H1 (cell line): ENCODE measurements around the gene CYTIP. TPM values are rescaled to one million over a fixed set of nuclear protein-coding genes. Genes with fewer than 3 reads are reported as not detected.

Source experiments
- CTCF ChIA-PET: fragments of 300-600 bp; sonication (Branson Sonifier 250); formaldehyde crosslinking; loops from one replicate; lab custom pipeline; 2021; ENCODE audit not compliant: partially characterized antibody; lab: Charles Lee
- POLR2A ChIA-PET: fragments of 300-600 bp; sonication (Branson Sonifier 250); formaldehyde crosslinking; loops from one replicate; lab custom pipeline; 2021; ENCODE audit warnings: inconsistent platforms; ENCODE audit not compliant: partially characterized antibody; lab: Charles Lee
- DNase-seq, 2 experiments: peaks; one replicate each; pipeline versions ENCODE4 v3.0.0 to v3.0.0-alpha.2; 2010 to 2022; ENCODE audit warnings: low spot score in 2 of 2, low read depth in 1 of 2, mixed read lengths in 1 of 2
- FAIRE-seq: peaks from 2 replicates; lab custom pipeline; 2011; peaks lifted over from hg19 to GRCh38; lab: Jason Lieb, UNC
- H2AFZ ChIP-seq: 2 replicates; pipeline ENCODE4 v1.8.1; 2012; ENCODE audit warnings: low read length, inconsistent platforms
- H2AK5ac ChIP-seq: 2 replicates; pipeline ENCODE4 v1.6.1; 2013; ENCODE audit warnings: low read depth, low read length
- H2BK120ac ChIP-seq: replicated peaks from 2 replicates; pipeline ENCODE3; 2013; ENCODE audit warnings: low read depth, low read length, inconsistent platforms
- H2BK12ac ChIP-seq: 2 replicates; pipeline ENCODE4 v1.6.1; 2013; ENCODE audit warnings: low read depth, low read length
- H2BK15ac ChIP-seq: 2 replicates; pipeline ENCODE4 v1.6.1; 2013; ENCODE audit warnings: low read length
- H2BK20ac ChIP-seq: 2 replicates; pipeline ENCODE4 v1.6.1; 2013; ENCODE audit warnings: low read length
- H2BK5ac ChIP-seq: 2 replicates; pipeline ENCODE4 v1.6.1; 2013; ENCODE audit warnings: low read depth, low read length
- H3K14ac ChIP-seq: 2 replicates; pipeline ENCODE4 v1.6.1; 2013; ENCODE audit warnings: inconsistent platforms; ENCODE audit not compliant: insufficient read length
- H3K18ac ChIP-seq: 2 replicates; pipeline ENCODE4 v1.6.1; 2013; ENCODE audit warnings: low read length; ENCODE audit errors: extremely low read depth
- H3K23ac ChIP-seq: 2 replicates; pipeline ENCODE4 v1.6.1; 2013; ENCODE audit warnings: inconsistent platforms; ENCODE audit not compliant: insufficient read length
- H3K23me2 ChIP-seq: 2 replicates; pipeline ENCODE4 v1.6.1; 2013; ENCODE audit warnings: low read depth, low read length
- H3K27ac ChIP-seq: 2 replicates; pipeline ENCODE4 v1.6.1; 2011; ENCODE audit warnings: low read depth, low read length, inconsistent platforms
- H3K27me3 ChIP-seq, 4 experiments: replicated peaks in 1 of 4; 1 replicate in 1 of 4; 2 replicates in 3 of 4; pipeline versions ENCODE4 v1.6.1 to v1.8.1; 2011 to 2013; ENCODE audit warnings: low read length in 3 of 4, mild to moderate bottlenecking in 3 of 4, inconsistent platforms in 2 of 4, mixed read lengths in 2 of 4, moderate library complexity in 1 of 4; ENCODE audit not compliant: control insufficient read depth in 3 of 4, insufficient read depth in 3 of 4; ENCODE audit errors: extremely low read depth in 1 of 4
- H3K36me3 ChIP-seq, 4 experiments: 2 replicates each; pipeline versions ENCODE4 v1.6.1 to v1.8.1; 2011 to 2013; ENCODE audit warnings: mild to moderate bottlenecking in 4 of 4, low read length in 3 of 4, moderate library complexity in 2 of 4, control low read depth in 1 of 4, inconsistent platforms in 1 of 4; ENCODE audit not compliant: insufficient read depth in 4 of 4, control insufficient read depth in 2 of 4
- H3K4ac ChIP-seq: replicated peaks from 2 replicates; pipeline ENCODE3; 2013; ENCODE audit warnings: low read length, low read depth, mixed read lengths, inconsistent platforms; ENCODE audit not compliant: insufficient read length
- H3K4me1 ChIP-seq, 4 experiments: replicated peaks in 1 of 4; 1 replicate in 1 of 4; 2 replicates in 3 of 4; pipeline versions ENCODE4 v1.6.1 to v1.8.1; 2011 to 2013; ENCODE audit warnings: low read length in 3 of 4, inconsistent platforms in 2 of 4, mixed read lengths in 1 of 4; ENCODE audit not compliant: insufficient read depth in 4 of 4, control insufficient read depth in 3 of 4
- H3K4me2 ChIP-seq, 2 experiments: 2 replicates each; pipeline versions ENCODE4 v1.6.1 to v1.8.1; 2011 to 2013; ENCODE audit warnings: low read depth in 2 of 2, low read length in 2 of 2, control low read depth in 1 of 2, inconsistent platforms in 1 of 2, mild to moderate bottlenecking in 1 of 2; ENCODE audit not compliant: insufficient read depth in 1 of 2
- H3K4me3 ChIP-seq, 4 experiments: fragments of 200-600, 300-600 bp in 1 of 4; sonication (generic), shearing (Covaris generic), sonication (Bioruptor Twin) in 1 of 4; 2 replicates each; pipeline versions ENCODE4 v1.5.1 to v1.8.1; 2011 to 2016; ENCODE audit warnings: low read length in 4 of 4, low read depth in 3 of 4, control low read depth in 2 of 4, inconsistent platforms in 2 of 4, mild to moderate bottlenecking in 2 of 4, mixed read lengths in 1 of 4, moderate library complexity in 1 of 4; ENCODE audit not compliant: insufficient read depth in 2 of 4; ENCODE audit errors: extremely low read depth in 1 of 4
- H3K56ac ChIP-seq: replicated peaks from 2 replicates; pipeline ENCODE3; 2013; ENCODE audit warnings: low read depth, mild to moderate bottlenecking, mixed read lengths, low read length, inconsistent platforms; ENCODE audit not compliant: insufficient read length
- H3K79me1 ChIP-seq: 2 replicates; pipeline ENCODE4 v1.6.1; 2013; ENCODE audit warnings: low read depth, low read length, control low read depth
- H3K79me2 ChIP-seq, 2 experiments: 2 replicates each; pipeline versions ENCODE4 v1.6.1 to v1.8.1; 2012 to 2013; ENCODE audit warnings: low read length in 2 of 2, mild to moderate bottlenecking in 2 of 2, inconsistent platforms in 1 of 2; ENCODE audit not compliant: insufficient read depth in 2 of 2, control insufficient read depth in 1 of 2
- H3K9ac ChIP-seq, 4 experiments: replicated peaks in 1 of 4; 1 replicate in 1 of 4; 2 replicates in 3 of 4; pipeline versions ENCODE4 v1.6.1 to v1.8.1; 2011 to 2013; ENCODE audit warnings: low read depth in 3 of 4, low read length in 3 of 4, control low read depth in 2 of 4, mild to moderate bottlenecking in 2 of 4, moderate library complexity in 2 of 4, inconsistent platforms in 1 of 4; ENCODE audit errors: extremely low read depth in 1 of 4
- H3K9me3 ChIP-seq, 2 experiments: 2 replicates each; pipeline versions ENCODE4 v1.6.1 to v1.8.1; 2012 to 2013; ENCODE audit warnings: mild to moderate bottlenecking in 2 of 2, moderate library complexity in 2 of 2, control low read depth in 1 of 2, inconsistent platforms in 1 of 2, low read depth in 1 of 2, low read length in 1 of 2, mixed read lengths in 1 of 2; ENCODE audit not compliant: insufficient read depth in 2 of 2
- H4K20me1 ChIP-seq, 2 experiments: replicated peaks in 1 of 2; 2 replicates each; pipeline versions ENCODE3 to v1.8.1; 2011 to 2013; ENCODE audit warnings: inconsistent platforms in 2 of 2, low read length in 2 of 2, mild to moderate bottlenecking in 1 of 2; ENCODE audit not compliant: insufficient read depth in 2 of 2, control insufficient read depth in 1 of 2
- H4K5ac ChIP-seq: 2 replicates; pipeline ENCODE4 v1.6.1; 2013; ENCODE audit warnings: low read length, low read depth, mixed read lengths, inconsistent platforms; ENCODE audit not compliant: insufficient read length
- H4K8ac ChIP-seq: 2 replicates; pipeline ENCODE4 v1.8.0; 2013; ENCODE audit warnings: mild to moderate bottlenecking, moderate library complexity, low read length, inconsistent platforms; ENCODE audit not compliant: insufficient read depth; ENCODE audit errors: extremely low read depth
- H4K91ac ChIP-seq: replicated peaks from 2 replicates; pipeline ENCODE3; 2013; ENCODE audit warnings: low read length, mixed read lengths, inconsistent platforms; ENCODE audit not compliant: insufficient read length
- ATF3 ChIP-seq: IDR thresholded peaks from 2 replicates; pipeline ENCODE4 v1.6.1; 2011; ENCODE audit warnings: low read depth, mild to moderate bottlenecking, low read length; ENCODE audit not compliant: insufficient read depth
- HDAC2 ChIP-seq, 2 experiments: fragments of 300-600 bp in 1 of 2; sonication (generic) in 1 of 2; IDR thresholded peaks; 2 replicates each; pipeline ENCODE4 v1.6.1; 2011 to 2012; ENCODE audit warnings: low read depth in 2 of 2, low read length in 2 of 2, mild to moderate bottlenecking in 2 of 2, moderate library complexity in 2 of 2, borderline replicate concordance in 1 of 2, inconsistent platforms in 1 of 2
- HDAC6 ChIP-seq: IDR thresholded peaks from one replicate; pipeline ENCODE4 v1.7.1; 2012; ENCODE audit warnings: low read depth, mild to moderate bottlenecking, inconsistent platforms, low read length, moderate library complexity
- JUN ChIP-seq: IDR thresholded peaks from 2 replicates; pipeline ENCODE4 v1.6.1; 2011; ENCODE audit warnings: low read depth, mild to moderate bottlenecking, improper control_type of control experiment, low read length
- MAX ChIP-seq: IDR thresholded peaks from 2 replicates; pipeline ENCODE4 v1.6.1; 2012; ENCODE audit warnings: inconsistent platforms
- NANOG ChIP-seq: IDR thresholded peaks from 2 replicates; pipeline ENCODE4 v1.6.1; 2011; ENCODE audit warnings: low read length, low read depth, mild to moderate bottlenecking, inconsistent platforms; ENCODE audit not compliant: insufficient read depth, poor library complexity, severe bottlenecking
- RBBP5 ChIP-seq: IDR thresholded peaks from 2 replicates; pipeline ENCODE4 v1.7.1; 2012; ENCODE audit warnings: low read depth, mild to moderate bottlenecking, inconsistent platforms, low read length, moderate library complexity, borderline replicate concordance
- RFX5 ChIP-seq: IDR thresholded peaks from 2 replicates; pipeline ENCODE4 v1.6.1; 2011; ENCODE audit warnings: low read depth, low read length, improper control_type of control experiment, borderline replicate concordance
- SIN3A ChIP-seq, 2 experiments: IDR thresholded peaks in 1 of 2; conservative IDR thresholded peaks in 1 of 2; 2 replicates each; pipeline ENCODE4 v1.6.1; 2011 to 2012; ENCODE audit warnings: low read length in 2 of 2, improper control_type of control experiment in 1 of 2, low read depth in 1 of 2, mild to moderate bottlenecking in 1 of 2
- TAF7 ChIP-seq: optimal IDR thresholded peaks from 2 replicates; pipeline ENCODE3; 2011; ENCODE audit warnings: low read depth, mild to moderate bottlenecking, inconsistent platforms, low read length, moderate library complexity, borderline replicate concordance
- TBP ChIP-seq: IDR thresholded peaks from 2 replicates; pipeline ENCODE4 v1.6.1; 2011; ENCODE audit warnings: low read depth, low read length, improper control_type of control experiment
- ZNF274 ChIP-seq: IDR thresholded peaks from 2 replicates; pipeline ENCODE4 v1.7.0; 2012; ENCODE audit warnings: low read length, borderline replicate concordance; ENCODE audit errors: extremely low read depth
- polyA plus RNA-seq, 7 experiments: library from polyadenylated mRNA; depleted of rRNA in 3 of 7; stranded (reverse) in 5 of 7; unstranded in 2 of 7; fragments of >200 nt in 5 of 7; fragments of 200-250 nt in 2 of 7; gene quantifications; 1 replicate in 5 of 7; 2 replicates in 1 of 7; 4 replicates in 1 of 7; pipeline versions ENCODE4 v1.2.1 to v1.2.3, GENCODE V29; 2011 to 2013; ENCODE audit warnings: missing spikeins in 2 of 7, mixed read lengths in 2 of 7
- total RNA-seq: library from RNA; stranded (reverse); fragmentation: NEBNext Ultra II Directional; extraction: Animal tissue kit (Norgen Biotek cat#: 25700); gene quantifications from 2 replicates; pipeline ENCODE4 v1.2.1, GENCODE V29; 2021

Gene CYTIP
- total and polyA plus RNA-seq, 2 of the 8 experiments (the other 6 are each of a cell fraction or from before 2014, with no cell fraction given), result 0.12 TPM; not detected in 1

GRCh38 chr2:157476953-157477709, 33.2 kb upstream of the CYTIP start:
- Histone ChIP-seq H3K18ac (no peak overlapping the region), H3K4me3 (no peak overlapping the region), H3K9ac (no peak overlapping the region), H2BK120ac (no peak overlapping the region), H3K9me3 (no peaks in the 10 kb centered on the region), H2BK15ac (no peak overlapping the region), H2BK12ac (no peak overlapping the region), H2BK5ac (no peak overlapping the region), H3K27me3 (no peaks in the 10 kb centered on the region), H3K23me2 (no peaks in the 10 kb centered on the region), H3K14ac (no peak overlapping the region), H3K56ac (no peak overlapping the region), H3K4ac (no peak overlapping the region), H3K27ac (no peak overlapping the region), H3K4me2 (no peak overlapping the region), H2AFZ (no peak overlapping the region), H2BK20ac (no peak overlapping the region), H3K23ac (no peak overlapping the region), H4K5ac (no peak overlapping the region), H4K20me1 (no peaks in the 10 kb centered on the region), H3K79me1 (no peaks in the 10 kb centered on the region), H4K8ac (no peak overlapping the region), H4K91ac (no peak overlapping the region), H3K79me2 (no peaks in the 10 kb centered on the region), H3K36me3 (no peaks in the 10 kb centered on the region), H2AK5ac (no peak overlapping the region), H3K4me1 (no peaks in the 10 kb centered on the region; a peak in 1 of 7 replicates)
- FAIRE-seq (no peak), DNase-seq (no peak)
- ChIA-PET CTCF (interaction anchor here (0.6 to 1.0 kb wide), 4 partner anchors 23 to 150 kb away, joined by 3 read pairs; no protein-coding TSS in a partner anchor), POLR2A (no interaction called here)
- TF ChIP-seq RBBP5 (no peak), NANOG (no peak), SIN3A (conservative IDR thresholded peaks at IDR 0.05 in 1 of 2, IDR thresholded peaks at IDR 0.05 in 1 of 2; ENCODE audit: low read depth in 1 of 2, low read length in 2 of 2) (no peak), HDAC6 (no peak), ZNF274 (no peak), RFX5 (no peak), TAF7 (no peak), JUN (no peak), HDAC2 (IDR thresholded peaks at IDR 0.05; ENCODE audit: borderline replicate concordance in 1 of 2, low read depth in 2 of 2, low read length in 2 of 2) (no peak), ATF3 (no peak), MAX (no peak), TBP (no peak)
